ACC112 (cell line): ENCODE measurements around the gene PEX26.
"Not testable (repeated sequence)": the region's sequence is repeated elsewhere in the genome, so short reads cannot be mapped to it uniquely, and the experiment has no call there.

ENCODE experiments used
- H2AFZ ChIP-seq: fragments of 200-600 bp; sonication (generic); one replicate; pipeline ENCODE4 v1.6.0; 2017; ENCODE audit warnings: antibody characterized with exemption, low read length; ENCODE audit not compliant: unreplicated experiment
- H3K27ac ChIP-seq: fragments of 200-600 bp; sonication (generic); 2 replicates; pipeline ENCODE4 v1.5.1; 2014; ENCODE audit warnings: low read depth, mild to moderate bottlenecking, antibody characterized with exemption, low read length, moderate library complexity
- H3K27me3 ChIP-seq: fragments of 200-600 bp; sonication (generic); 2 replicates; pipeline ENCODE4 v1.6.1; 2014; ENCODE audit warnings: mild to moderate bottlenecking, antibody characterized with exemption, low read length, moderate library complexity, mixed read lengths; ENCODE audit not compliant: insufficient read depth
- H3K36me3 ChIP-seq: fragments of 200-600 bp; sonication (generic); 2 replicates; pipeline ENCODE4 v1.6.1; 2016; ENCODE audit warnings: mild to moderate bottlenecking, antibody characterized with exemption, low read length, moderate library complexity, mixed read lengths; ENCODE audit not compliant: insufficient read depth
- H3K4me1 ChIP-seq: fragments of 200-600 bp; sonication (generic); one replicate; pipeline ENCODE4 v1.6.1; 2016; ENCODE audit warnings: low read length, mixed read lengths; ENCODE audit not compliant: insufficient read depth, unreplicated experiment, control insufficient read depth
- H3K4me3 ChIP-seq: fragments of 200-600 bp; sonication (generic); 2 replicates; pipeline ENCODE4 v1.5.1; 2014; ENCODE audit warnings: mild to moderate bottlenecking, low read depth, low read length
- H3K79me2 ChIP-seq: fragments of 200-600 bp; sonication (generic); one replicate; pipeline ENCODE4 v1.6.0; 2016; ENCODE audit warnings: low read length; ENCODE audit not compliant: control insufficient read depth, unreplicated experiment, insufficient read depth

The PEX26 gene

DNA sequence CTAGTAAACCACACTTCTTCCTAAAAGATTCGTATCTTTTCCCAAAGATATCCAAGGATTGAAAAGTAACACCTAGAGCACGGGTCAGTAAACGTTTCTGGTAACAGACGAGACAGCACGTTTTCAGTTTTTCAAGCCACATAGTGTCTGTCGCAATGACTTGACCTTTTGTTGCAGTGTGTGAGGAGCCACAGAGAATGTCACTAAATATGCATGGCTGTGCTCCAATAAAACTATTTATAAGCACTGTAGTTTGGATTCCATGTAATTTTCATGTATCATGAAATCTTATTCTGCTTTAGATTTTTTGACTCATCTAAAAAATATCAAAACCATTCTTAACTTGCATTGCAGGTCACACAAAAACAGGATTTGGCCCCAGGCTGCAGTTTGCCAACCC is 35.1 kb upstream of the PEX26 start:
- H3K4me1 ChIP-seq: no peaks in the 10 kb centered on the region
- no peaks in the 10 kb centered on the region for H3K36me3 ChIP-seq
- no peak overlapping the region for H3K4me3 ChIP-seq
- no peak overlapping the region for H2AFZ ChIP-seq
- H3K27ac ChIP-seq: peak overlapping the region; percentile 19; the same call in 1 of the 2 replicates
- no peaks in the 10 kb centered on the region for H3K27me3 ChIP-seq
- H3K79me2 ChIP-seq: no peaks in the 10 kb centered on the region

GRCh38 chr22:18044548-18045271 is 33.1 kb upstream of the PEX26 start:
- no peak overlapping the region for H3K27ac ChIP-seq
- H3K36me3 ChIP-seq: no peaks in the 10 kb centered on the region
- H2AFZ ChIP-seq: no peak overlapping the region

DNA sequence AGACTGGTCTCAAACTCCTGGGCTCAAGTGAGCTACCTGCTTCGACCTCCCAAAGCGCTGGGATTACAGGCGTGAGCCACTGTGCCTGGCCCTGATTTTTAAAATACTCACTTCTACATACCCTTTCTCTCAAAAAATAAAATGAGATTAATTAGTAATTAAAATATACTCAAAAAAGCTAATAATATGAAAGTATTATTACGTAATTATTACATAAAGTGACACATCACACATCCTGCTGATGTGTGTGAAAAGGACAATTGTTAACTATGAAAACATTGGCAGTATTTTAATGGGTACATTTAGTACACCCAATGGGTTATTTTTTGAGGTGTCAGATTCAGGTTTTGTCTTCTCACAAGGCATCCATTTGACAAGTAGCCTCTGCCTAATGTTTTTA is 32.0 kb upstream of the PEX26 start:
- no peaks in the 10 kb centered on the region for H3K27me3 ChIP-seq
- H3K4me1 ChIP-seq: no peaks in the 10 kb centered on the region
- H3K79me2 ChIP-seq: no peaks in the 10 kb centered on the region
- H3K27ac ChIP-seq: no peak overlapping the region
- no peaks in the 10 kb centered on the region for H3K36me3 ChIP-seq
- no peak overlapping the region for H3K4me3 ChIP-seq
- no peak overlapping the region for H2AFZ ChIP-seq

More at GRCh38 chr22:18044548-18045271, 33.1 kb upstream of the PEX26 start:
- no peaks in the 10 kb centered on the region for H3K4me1 ChIP-seq
- no peaks in the 10 kb centered on the region for H3K79me2 ChIP-seq
- no peak overlapping the region for H3K4me3 ChIP-seq
- H3K27me3 ChIP-seq: no peaks in the 10 kb centered on the region

DNA sequence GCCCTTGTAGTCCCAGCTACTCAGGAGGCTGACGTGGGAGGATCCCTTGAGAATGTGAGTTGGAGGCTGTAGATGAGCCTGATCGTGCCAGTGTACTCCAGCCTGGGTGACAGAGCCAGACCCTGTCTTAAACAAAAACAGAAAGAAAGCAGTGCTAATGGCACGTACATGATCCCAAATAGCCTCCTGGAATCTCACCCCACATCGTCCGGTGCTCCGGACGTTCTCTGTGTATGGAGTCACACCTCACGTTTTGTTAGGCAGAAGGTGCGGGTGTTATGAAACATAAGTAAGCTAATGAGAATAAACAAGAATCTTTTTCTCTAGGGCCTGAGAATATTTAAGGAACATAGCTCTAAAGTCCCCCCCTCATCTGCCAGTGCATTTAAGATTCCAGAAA is 29.7 kb upstream of the PEX26 start:
- no peaks in the 10 kb centered on the region for H3K4me1 ChIP-seq
- no peaks in the 10 kb centered on the region for H3K79me2 ChIP-seq
- no peaks in the 10 kb centered on the region for H3K27me3 ChIP-seq
- H3K27ac ChIP-seq: no peak overlapping the region
- peak overlapping the region; percentile 62 for H3K4me3 ChIP-seq
- peak overlapping the region; percentile 25 for H2AFZ ChIP-seq
- H3K36me3 ChIP-seq: no peaks in the 10 kb centered on the region

- H3K79me2 ChIP-seq: no peaks in the 10 kb centered on the region
- no peak overlapping the region for H3K27ac ChIP-seq
- no peaks in the 10 kb centered on the region for H3K4me1 ChIP-seq
- H2AFZ ChIP-seq: no peak overlapping the region
- H3K27me3 ChIP-seq: no peaks in the 10 kb centered on the region
- no peaks in the 10 kb centered on the region for H3K36me3 ChIP-seq
- H3K4me3 ChIP-seq: peak overlapping the region; percentile 62
These were observed 29.3 kb upstream of the PEX26 start for GRCh38 chr22:18048441-18048898.

- no peak overlapping the region for H2AFZ ChIP-seq
These were observed 27.7 kb upstream of the PEX26 start for GRCh38 chr22:18050065-18050464.

DNA sequence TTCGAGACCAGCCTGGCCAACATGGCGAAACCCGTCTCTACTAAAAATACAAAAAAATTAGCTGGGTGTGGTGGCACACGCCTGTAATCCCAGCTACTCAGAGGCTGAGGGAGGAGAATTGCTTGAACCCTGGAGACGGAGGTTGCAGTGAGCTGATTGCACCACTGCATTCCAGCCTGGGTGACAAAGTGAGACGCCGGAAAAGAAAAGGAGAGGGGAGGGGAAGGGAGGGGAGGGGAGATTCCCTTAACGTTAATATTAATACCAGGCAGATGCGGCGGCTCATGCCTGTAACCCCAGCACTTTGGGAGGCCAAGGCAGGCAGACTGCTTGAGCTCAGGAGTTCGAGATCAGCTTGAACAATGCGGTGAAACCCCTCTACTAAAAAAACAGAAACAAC is 26.7 kb upstream of the PEX26 start:
- not testable (repeated sequence) for H3K27ac ChIP-seq, H3K27me3 ChIP-seq, H3K4me3 ChIP-seq, H3K79me2 ChIP-seq, H3K36me3 ChIP-seq, H3K4me1 ChIP-seq, H2AFZ ChIP-seq

More at GRCh38 chr22:18050065-18050464, 27.7 kb upstream of the PEX26 start:
- Histone ChIP-seq H3K36me3 (no peaks in the 10 kb centered on the region), H3K27me3 (no peaks in the 10 kb centered on the region), H3K4me1 (no peaks in the 10 kb centered on the region), H3K27ac (no peak overlapping the region), H3K79me2 (no peaks in the 10 kb centered on the region), H3K4me3 (no peak overlapping the region)

DNA sequence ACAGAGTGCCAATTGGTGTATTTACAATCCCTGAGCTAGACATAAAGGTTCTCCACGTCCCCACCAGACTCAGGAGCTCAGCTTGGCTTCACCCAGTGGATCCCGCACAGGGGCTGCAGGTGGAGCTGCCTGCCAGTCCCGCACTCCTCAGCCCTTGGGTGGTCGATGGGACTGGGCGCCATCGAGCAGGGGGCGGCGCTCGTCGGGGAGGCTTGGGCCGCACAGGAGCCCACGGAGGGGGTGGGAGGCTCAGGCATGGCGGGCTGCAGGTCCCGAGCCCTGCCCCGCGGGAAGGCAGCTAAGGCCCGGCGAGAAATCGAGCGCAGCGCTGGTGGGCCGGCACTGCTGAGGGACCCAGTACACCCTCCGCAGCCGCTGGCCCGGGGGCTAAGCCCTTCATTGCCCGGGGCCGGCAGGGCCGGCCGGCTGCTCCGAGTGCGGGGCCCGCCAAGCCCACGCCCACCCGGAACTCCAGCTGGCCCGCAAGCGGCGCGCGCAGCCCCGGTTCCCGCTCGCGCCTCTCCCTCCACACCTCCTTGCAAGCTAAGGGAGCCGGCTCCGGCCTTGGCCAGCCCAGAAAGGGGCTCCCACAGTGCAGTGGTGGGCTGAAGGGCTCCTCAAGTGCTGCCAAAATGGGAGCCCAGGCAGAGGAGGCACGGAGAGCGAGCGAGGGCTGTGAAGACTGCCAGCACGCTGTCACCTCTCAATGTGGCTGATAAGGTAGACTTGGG is 24.4 kb upstream of the PEX26 start:
- not testable (repeated sequence) for H2AFZ ChIP-seq, H3K27me3 ChIP-seq, H3K79me2 ChIP-seq, H3K4me3 ChIP-seq, H3K27ac ChIP-seq, H3K36me3 ChIP-seq
- peaks cover 20% of the 10 kb centered on the region for H3K4me1 ChIP-seq

- Histone ChIP-seq H3K27ac (peak overlapping the region; percentile 28; the same call in 1 of the 2 replicates), H3K27me3 (no peaks in the 10 kb centered on the region), H3K4me3 (no peak overlapping the region), H3K36me3 (no peaks in the 10 kb centered on the region), H3K4me1 (peaks cover 22% of the 10 kb centered on the region), H2AFZ (peak overlapping the region; percentile 60), H3K79me2 (no peaks in the 10 kb centered on the region)
These were observed 22.1 kb upstream of the PEX26 start for GRCh38 chr22:18055619-18056160.

DNA sequence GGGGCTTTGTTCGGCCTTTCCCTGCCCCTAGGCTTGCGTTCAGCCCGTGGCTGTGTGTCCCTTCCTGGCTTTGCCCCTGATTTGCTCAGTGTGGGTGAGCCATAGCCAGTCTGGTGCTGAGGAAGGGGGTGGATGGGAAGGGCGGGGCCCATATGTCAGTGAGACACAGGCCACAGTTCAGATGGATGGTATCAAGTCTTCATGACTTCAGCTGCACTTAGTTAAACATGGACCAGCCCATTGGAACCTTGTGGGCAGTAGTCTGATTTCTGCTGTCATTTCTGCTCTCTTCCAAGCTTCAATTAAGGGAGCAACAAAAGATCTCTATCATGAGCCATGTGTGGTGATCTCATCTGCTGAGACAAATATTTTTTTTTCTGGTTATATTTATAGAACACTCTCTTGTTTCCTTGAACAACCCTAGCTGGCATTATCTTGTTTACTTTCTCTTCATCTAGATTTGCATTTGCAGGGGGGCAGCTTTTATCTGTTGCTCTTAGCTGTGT is 21.6 kb upstream of the PEX26 start:
- Histone ChIP-seq H3K36me3 (no peaks in the 10 kb centered on the region), H3K79me2 (no peaks in the 10 kb centered on the region), H2AFZ (peak overlapping the region; percentile 60), H3K27me3 (no peaks in the 10 kb centered on the region), H3K4me1 (peaks cover 27% of the 10 kb centered on the region), H3K27ac (peak overlapping the region; percentile 28; the same call in 1 of the 2 replicates), H3K4me3 (no peak overlapping the region)
